NB4 (cell line): Measurements from ENCODE around the gene TNFRSF8.

Source experiments
- MAX ChIP-seq: IDR thresholded peaks from 2 replicates; pipeline ENCODE4 v1.6.1; 2011; ENCODE audit warnings: low read depth, low read length
- MYC ChIP-seq: IDR thresholded peaks from 2 replicates; pipeline ENCODE4 v1.6.1; 2011; ENCODE audit warnings: low read depth, low read length
- POLR2A ChIP-seq: IDR thresholded peaks from 2 replicates; pipeline ENCODE4 v1.6.1; 2011; ENCODE audit warnings: mild to moderate bottlenecking; ENCODE audit not compliant: insufficient read length; ENCODE audit errors: extremely low read depth
- TF ChIP-seq, protein P1 (sequence below): IDR thresholded peaks from one replicate; pipeline ENCODE4 v1.5.1; 2012; ENCODE audit warnings: low read depth, low read length

DNA sequence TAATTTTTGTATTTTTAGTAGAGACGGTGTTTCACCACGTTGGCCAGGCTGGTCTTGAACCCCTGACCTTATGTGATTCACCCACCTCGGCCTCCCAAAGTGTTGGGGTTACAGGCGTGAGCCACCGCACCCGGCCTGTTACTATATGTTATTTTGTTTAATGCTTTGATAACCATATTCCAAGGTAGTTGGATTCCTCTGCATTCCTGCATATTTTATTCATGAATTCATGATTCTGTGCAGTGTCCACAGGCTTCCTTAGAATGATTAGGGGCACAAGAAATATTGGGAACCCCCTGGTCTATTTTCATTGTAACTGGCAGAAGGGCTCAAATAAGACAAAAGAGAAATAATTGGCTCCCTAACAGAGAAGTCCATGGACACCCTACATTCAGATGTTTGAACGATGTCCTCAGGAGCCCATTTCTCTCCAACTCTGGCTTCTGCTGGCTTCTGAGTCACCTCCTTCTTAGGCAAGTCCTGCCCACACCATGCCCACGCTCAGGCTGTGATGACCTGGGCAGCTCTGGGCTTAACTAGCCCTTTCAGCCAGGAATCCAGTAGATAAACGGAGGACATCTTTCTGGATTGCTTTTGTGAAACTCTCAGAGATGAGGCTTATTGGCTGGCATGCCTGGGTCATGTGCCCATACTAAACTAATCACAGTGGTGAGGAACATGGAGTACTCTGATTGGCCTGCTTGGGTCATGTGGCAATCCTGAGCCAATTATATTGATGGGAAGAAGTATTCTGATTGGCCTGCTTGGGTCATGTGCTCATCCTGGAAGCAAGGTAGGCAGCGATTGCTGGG lies 32.6 kb downstream of the TNFRSF8 start:
- TF ChIP-seq, protein P1, sequence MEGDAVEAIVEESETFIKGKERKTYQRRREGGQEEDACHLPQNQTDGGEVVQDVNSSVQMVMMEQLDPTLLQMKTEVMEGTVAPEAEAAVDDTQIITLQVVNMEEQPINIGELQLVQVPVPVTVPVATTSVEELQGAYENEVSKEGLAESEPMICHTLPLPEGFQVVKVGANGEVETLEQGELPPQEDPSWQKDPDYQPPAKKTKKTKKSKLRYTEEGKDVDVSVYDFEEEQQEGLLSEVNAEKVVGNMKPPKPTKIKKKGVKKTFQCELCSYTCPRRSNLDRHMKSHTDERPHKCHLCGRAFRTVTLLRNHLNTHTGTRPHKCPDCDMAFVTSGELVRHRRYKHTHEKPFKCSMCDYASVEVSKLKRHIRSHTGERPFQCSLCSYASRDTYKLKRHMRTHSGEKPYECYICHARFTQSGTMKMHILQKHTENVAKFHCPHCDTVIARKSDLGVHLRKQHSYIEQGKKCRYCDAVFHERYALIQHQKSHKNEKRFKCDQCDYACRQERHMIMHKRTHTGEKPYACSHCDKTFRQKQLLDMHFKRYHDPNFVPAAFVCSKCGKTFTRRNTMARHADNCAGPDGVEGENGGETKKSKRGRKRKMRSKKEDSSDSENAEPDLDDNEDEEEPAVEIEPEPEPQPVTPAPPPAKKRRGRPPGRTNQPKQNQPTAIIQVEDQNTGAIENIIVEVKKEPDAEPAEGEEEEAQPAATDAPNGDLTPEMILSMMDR, result no peak
- TF ChIP-seq POLR2A (no peak), MYC (no peak), MAX (0 out of 2 replicates have a peak, but pooled peaks have one; percentile 9)
